Stimulated activated CD4-positive, alpha-beta T cell treated with anti-CD3 and anti-CD28 coated beads, Interleukin-1b, Interleukin-23, amount 100 ng/mL, for 1 hour (primary cell): ENCODE results near the gene NOSTRIN.
"Not testable (repeated sequence)": the region's sequence is repeated elsewhere in the genome, so short reads cannot be mapped to it uniquely, and the experiment has no call there.

ENCODE experiments used
- DNase-seq, 2 donors: peaks; one replicate each; pipeline ENCODE4 v3.0.0-alpha.2; 2020; ENCODE audit warnings: low read depth in 2 of 2

The NOSTRIN gene

GRCh38 chr2:168790226-168790902 is 12.1 kb upstream of the NOSTRIN start:
- DNase-seq, result no peak

GRCh38 chr2:168791140-168791539 is 11.3 kb upstream of the NOSTRIN start:
- not testable (repeated sequence) for DNase-seq

DNA sequence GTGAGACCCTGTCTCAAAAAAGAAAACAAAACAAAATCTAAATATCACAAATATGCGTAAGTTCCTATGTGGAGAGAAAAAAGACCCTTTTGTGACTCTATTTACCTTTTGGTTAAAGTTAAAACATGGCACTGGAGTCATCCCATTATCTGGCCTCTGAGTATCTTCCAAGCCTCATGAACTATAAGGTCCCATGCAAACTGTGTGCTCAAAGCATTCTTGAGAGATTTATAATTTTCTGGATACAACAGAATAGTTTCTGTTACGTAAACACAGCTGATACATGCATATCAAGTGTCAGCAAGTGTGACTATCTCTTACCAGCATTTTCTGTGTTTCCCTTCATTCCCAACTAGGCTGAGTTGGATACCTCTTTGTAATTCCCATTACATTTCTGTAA is 8.8 kb upstream of the NOSTRIN start:
- no peak for DNase-seq

GRCh38 chr2:168794968-168795367 is 7.5 kb upstream of the NOSTRIN start:
- no peak for DNase-seq

- DNase-seq, result no peak
Measured at GRCh38 chr2:168796090-168796577, 6.3 kb upstream of the NOSTRIN start.

DNA sequence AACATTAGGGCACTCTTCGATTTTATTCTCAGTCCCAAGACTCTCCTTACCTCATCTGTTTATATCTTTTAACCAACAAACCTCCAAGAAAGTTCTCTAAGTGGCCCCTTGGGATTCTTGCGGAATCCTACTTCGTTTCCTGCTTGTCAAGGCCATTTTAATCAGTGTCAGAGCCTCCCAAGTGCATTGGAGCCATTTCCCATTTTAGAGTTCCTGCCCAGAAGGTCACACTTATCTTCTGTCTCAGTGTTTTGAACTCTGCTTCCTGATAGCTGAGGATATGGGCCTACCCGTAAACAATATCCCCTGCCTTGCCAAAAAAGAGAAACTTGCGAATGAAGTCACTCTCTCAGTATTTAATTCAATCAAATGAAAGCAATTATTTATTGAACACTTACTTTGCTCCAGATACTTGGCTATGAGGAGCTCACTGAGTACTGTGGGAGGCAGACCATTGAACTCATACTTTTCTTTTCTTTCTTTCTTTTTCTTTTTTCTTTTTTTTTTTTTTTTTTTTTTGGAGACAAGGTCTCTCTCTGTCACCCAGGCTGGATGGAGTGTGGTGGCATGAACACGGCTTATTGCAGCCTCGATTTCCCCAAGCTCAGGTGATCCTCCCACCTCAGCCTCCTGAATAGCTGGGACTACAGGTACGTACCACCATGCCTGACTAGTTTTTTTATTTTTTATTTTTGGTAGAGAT is 5.7 kb upstream of the NOSTRIN start:
- no peak for DNase-seq

GRCh38 chr2:168797286-168797655 is 5.2 kb upstream of the NOSTRIN start:
- no peak for DNase-seq

GRCh38 chr2:168798076-168798887 is 4.2 kb upstream of the NOSTRIN start:
- no peak for DNase-seq

DNA sequence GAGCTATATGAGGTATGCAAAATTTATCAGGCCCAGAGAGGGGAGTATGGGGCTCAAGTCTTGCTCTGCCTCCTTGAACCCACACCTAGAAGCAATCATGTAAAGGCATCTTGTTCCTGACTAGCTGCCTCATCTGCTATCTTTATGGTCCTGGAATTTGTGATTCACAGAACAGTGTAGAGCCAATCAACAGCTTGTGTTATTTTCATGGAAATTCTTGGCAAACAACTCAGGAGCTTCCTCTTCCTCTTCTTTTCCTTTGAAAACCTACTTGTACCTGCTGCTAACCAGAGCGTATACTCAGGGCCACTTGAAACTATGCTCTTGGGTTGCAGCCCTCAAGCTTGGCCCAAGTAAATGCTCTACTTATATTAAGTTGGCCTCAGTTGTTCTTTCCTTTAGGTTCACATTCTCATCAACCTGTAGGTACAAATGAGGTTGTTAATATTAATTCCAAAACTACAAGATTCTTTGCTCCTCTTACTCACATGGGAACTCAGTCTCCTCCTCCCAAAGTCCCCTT is 3.5 kb upstream of the NOSTRIN start:
- no peak for DNase-seq

- no peak for DNase-seq
Measured at GRCh38 chr2:168801471-168801870, 966 bp upstream of the NOSTRIN start.

DNA sequence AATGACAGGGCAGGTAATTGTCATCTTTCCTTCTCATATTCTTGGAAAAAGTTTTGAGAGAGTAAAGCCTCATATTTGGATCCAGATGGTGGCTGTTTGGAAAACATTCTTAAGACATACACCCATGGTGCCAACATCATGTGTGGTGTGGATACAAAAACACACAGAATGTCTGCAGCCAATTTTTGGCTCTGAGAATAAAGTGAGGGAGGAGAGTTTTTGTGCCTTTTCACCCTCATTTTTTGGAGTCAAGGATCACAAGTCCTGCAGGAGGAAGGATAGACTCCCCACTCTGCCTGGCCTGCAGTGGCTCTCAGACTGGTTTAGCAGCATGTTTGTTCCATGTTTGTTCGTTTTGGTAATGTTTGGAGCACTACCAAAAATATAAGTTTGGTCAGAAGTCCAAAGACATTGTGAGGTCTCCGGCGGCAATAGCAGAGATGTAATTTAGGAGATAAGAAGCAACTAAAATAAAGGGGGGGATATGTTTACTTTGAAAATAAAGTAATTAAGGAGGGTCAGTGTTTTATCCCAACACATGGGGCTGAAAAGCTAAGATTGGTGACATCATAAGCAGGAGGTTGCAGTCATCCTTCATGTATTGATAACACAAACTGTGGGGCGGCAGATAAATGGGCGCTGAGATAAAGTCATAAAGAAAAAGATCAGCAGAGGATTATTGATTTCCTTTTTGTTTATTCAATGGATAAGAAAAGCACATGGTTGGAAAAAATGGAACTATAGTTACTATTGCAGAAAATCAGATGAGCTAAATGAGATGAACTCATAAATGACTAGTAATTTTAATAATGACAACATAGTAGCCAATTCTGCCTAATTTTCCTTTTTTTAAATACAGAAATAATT is 655 bp downstream of the NOSTRIN start:
- no peak for DNase-seq

GRCh38 chr2:168804214-168804613 is 1.8 kb downstream of the NOSTRIN start:
- DNase-seq, result no peak

DNA sequence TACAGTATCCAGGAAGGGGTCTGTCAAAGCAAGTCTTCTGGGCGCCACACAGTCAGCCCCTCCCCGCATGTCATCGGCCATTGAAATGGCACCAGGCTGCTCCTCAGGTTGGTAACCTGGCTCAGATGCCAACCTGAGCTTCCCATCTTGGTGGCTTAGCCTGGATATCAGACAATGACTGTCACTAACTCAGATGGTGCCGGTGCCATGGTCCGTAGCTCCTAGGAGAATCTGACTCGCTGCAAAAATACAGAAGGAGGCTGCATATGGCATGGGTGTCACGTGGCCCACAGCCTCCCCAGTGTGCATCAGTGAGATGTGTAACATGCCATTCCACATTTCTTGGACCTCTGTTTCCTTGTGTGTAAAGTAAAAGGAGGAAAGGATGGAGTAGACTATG is 3.2 kb downstream of the NOSTRIN start:
- no peak for DNase-seq

DNA sequence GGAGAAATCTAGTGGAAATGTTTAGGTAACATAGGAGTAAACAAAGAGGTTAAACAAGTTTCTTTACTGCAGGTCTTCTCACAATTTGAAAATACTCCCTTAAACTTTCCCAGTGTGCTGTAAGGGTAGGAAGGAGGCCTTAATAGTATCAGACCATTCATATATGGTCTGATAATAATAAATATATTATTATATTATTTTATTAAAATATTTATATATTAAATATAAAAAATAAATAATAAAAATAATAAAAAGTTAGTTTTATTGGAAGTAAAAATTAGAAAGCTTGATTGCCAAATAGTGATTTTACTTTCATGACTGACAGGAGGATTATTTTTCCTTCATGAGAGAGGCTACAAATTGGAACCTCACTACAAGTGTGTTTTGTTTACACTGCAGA is 7.1 kb downstream of the NOSTRIN start:
- no peak for DNase-seq

- DNase-seq, result no peak
Measured at GRCh38 chr2:168810235-168810634, 7.8 kb downstream of the NOSTRIN start.

GRCh38 chr2:168811696-168812095 is 9.3 kb downstream of the NOSTRIN start:
- DNase-seq, result no peak

DNA sequence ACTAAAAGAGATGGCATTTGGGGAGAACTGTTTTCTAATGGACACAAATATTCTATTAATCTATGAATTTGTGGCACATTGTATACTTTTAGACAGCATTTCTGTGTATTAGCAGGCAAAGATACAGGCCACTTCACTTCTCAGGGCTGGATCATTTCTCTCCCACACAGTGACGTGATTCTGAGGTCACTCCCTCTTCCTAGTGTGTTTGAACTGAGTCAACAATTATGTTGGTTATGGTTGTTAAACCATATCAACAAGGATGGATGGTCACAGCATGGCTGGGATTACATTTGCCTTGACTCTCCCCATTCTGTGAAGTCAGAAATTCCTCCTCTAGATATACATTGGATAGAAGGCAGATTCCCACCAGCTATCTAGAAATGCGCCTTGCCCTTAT is 11.6 kb downstream of the NOSTRIN start:
- DNase-seq, result no peak

DNA sequence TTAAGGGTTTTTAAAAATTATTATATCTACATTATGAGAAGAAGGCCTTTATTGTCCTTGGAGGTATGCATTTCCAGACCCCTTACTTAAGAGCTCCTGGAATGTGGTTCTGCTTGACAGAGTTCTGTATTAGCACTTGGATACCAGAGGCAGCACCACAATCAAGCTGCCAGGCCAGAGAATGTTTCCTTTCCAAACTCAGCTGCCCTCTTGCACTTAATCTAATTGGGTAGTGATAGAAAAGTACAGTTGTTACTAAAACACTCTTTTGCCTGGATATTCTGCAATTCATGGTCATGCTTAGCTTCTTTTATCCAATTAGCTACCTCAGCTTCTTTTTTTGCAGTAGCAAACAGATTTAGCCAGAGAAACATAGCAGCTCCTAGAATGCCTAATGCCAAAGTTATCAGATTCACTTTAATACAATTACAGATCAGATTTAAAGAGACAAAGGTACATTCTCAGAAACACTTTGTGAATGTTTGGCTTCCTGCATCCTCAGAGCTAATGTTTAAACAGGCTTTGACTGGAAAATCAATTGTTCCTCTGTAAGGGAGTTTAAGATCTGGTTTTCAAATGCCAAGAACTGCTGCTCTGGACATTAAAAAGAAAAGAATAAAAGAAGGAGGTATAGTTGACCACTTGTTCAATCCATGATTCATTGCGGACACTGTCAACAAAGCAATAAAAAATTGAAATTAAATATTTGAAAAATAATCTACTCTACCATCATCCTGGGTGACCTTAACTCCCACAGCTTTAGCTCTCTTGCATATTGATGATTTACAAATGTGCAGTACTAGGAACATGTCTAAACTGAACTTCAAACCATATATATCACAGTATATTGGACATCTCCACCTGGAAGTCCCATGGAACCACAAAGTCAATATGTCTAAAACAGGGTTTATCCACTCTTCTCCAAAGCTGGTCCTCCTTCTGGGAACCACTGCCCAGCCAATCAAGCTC is 12.8 kb downstream of the NOSTRIN start:
- DNase-seq, result no peak

GRCh38 chr2:168816369-168816768 is 13.9 kb downstream of the NOSTRIN start:
- DNase-seq, result no peak

- DNase-seq, result no peak
Measured at GRCh38 chr2:168819050-168819715, 16.7 kb downstream of the NOSTRIN start.
